ENCODE results near the gene ARHGAP28. TPM values are rescaled to one million over a fixed set of nuclear protein-coding genes. Genes with fewer than 3 reads are reported as not detected.

ARHGAP28 gene
- total and polyA plus RNA-seq, 12 donors = 2.7 to 34.3 (median 7.3) TPM

DNA sequence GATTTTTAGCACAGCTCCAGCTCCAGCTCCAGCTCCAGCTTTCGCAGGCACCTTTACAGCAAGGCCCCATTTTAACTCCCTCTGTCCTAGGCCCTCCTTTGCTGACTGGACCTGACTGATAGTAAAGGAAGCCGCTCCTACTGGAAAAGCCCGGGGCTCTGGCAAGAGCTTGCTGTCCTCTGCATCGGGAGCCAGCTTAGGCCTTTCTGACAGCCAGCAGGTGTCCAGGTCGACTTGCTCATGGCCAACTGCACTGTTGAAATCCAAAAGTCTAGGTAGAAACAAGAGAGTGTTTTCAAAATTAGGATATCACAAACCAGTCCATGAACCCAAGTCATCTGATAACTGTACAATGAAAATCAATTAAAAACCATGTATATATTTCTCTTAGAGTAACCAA is 227.0 kb downstream of the ARHGAP28 start:
- no peak overlapping the region for H3K27ac ChIP-seq
- DNase-seq = no peak
- intact Hi-C loops (cut with DNase I) = no loop called here
- H3K9me3 ChIP-seq (replicated peaks in 1 of 3) = no peaks in the 10 kb centered on the region
- TF ChIP-seq CTCF (IDR thresholded peaks at IDR 0.05) (no peak), POLR2A (IDR thresholded peaks at IDR 0.05) (no peak)
- WGBS, 4 donors = 57 to 78% (median 74%) methylated on average over 5 of the region's 5 CpGs
- H3K27me3 ChIP-seq = no peaks in the 10 kb centered on the region
- no peaks in the 10 kb centered on the region for H3K4me1 ChIP-seq (replicated peaks in 1 of 2)
- H3K4me3 ChIP-seq = no peak overlapping the region
- H3K36me3 ChIP-seq (replicated peaks in 1 of 2) = no peaks in the 10 kb centered on the region

- H3K27ac ChIP-seq = no peak overlapping the region
- intact Hi-C loops (cut with DNase I) = no loop called here
- peak in 2 of 7 donors; percentile 34 to 48 for DNase-seq
- H3K36me3 ChIP-seq (replicated peaks in 1 of 2) = no peaks in the 10 kb centered on the region
- 41 to 64% (median 50%) methylated on average over 12 of the region's 12 CpGs for WGBS, 4 donors
- H3K4me1 ChIP-seq (replicated peaks in 1 of 2) = no peaks in the 10 kb centered on the region
- no peaks in the 10 kb centered on the region for H3K27me3 ChIP-seq
- no peak for TF ChIP-seq POLR2A (IDR thresholded peaks at IDR 0.05)
- TF ChIP-seq CTCF (IDR thresholded peaks at IDR 0.05) = no peak
- no peaks in the 10 kb centered on the region for H3K9me3 ChIP-seq (replicated peaks in 1 of 3)
- no peak overlapping the region for H3K4me3 ChIP-seq
Measured at GRCh38 chr18:6956999-6957398, 227.5 kb downstream of the ARHGAP28 start.

DNA sequence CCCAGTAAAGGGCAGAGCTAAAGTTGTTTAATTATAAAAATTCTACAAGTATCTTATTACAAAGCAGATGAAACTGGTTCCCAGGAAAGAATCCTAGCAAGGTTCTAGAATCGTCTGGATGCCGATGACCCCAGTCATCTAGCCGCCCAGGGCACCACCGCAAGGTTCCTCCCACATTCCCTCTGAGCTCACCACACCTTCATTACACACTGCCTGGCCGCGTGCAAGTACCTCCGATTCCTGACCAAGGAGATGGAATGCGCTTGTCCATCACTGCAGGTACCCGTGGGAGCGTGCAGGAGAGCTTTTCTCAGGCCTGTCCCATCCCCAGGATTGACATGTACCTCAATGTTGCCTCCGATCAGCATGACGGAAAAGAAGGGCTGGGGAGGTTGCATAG is 229.6 kb downstream of the ARHGAP28 start:
- TF ChIP-seq POLR2A (IDR thresholded peaks at IDR 0.05) = no peak
- no peak for TF ChIP-seq CTCF (IDR thresholded peaks at IDR 0.05)
- WGBS, 4 donors = 90 to 93% (median 92%) methylated on average over 7 to 12 of the region's 12 CpGs
- Histone ChIP-seq H3K4me1 (replicated peaks in 1 of 2) (no peaks in the 10 kb centered on the region), H3K9me3 (replicated peaks in 1 of 3) (no peaks in the 10 kb centered on the region), H3K27ac (no peak overlapping the region), H3K27me3 (no peaks in the 10 kb centered on the region), H3K36me3 (replicated peaks in 1 of 2) (no peaks in the 10 kb centered on the region), H3K4me3 (no peak overlapping the region)
- DNase-seq = no peak
- intact Hi-C loops (cut with DNase I) = no loop called here

GRCh38 chr18:6960124-6960523 is 230.6 kb downstream of the ARHGAP28 start:
- Histone ChIP-seq H3K9me3 (replicated peaks in 1 of 3) (no peaks in the 10 kb centered on the region), H3K27me3 (no peaks in the 10 kb centered on the region), H3K4me1 (replicated peaks in 1 of 2) (no peaks in the 10 kb centered on the region), H3K36me3 (replicated peaks in 1 of 2) (no peaks in the 10 kb centered on the region), H3K4me3 (no peak overlapping the region), H3K27ac (no peak overlapping the region)
- WGBS, 4 donors = 98 to 100% (median 100%) methylated on average over 1 of the region's 1 CpG
- no peak for DNase-seq
- no peak for TF ChIP-seq POLR2A (IDR thresholded peaks at IDR 0.05)
- TF ChIP-seq CTCF (IDR thresholded peaks at IDR 0.05) = no peak
- intact Hi-C loops (cut with DNase I) = no loop called here

Data from adrenal gland (tissue), 12 donors.